Chondrocyte (in vitro differentiated cells): Measurements from ENCODE around the gene CALN1. TPM values are rescaled to one million over a fixed set of nuclear protein-coding genes. Genes with fewer than 3 reads are reported as not detected.

Source experiments
- DNase-seq: peaks from one replicate; pipeline ENCODE4 v3.0.0; 2021; ENCODE audit warnings: mixed read lengths, low spot score
- H3K27ac Mint-ChIP-seq: one replicate; pipeline ENCODE4 v1.8.0; 2021; ENCODE audit warnings: mild to moderate bottlenecking, moderate library complexity, mixed read lengths; ENCODE audit not compliant: unreplicated experiment
- H3K27me3 Mint-ChIP-seq: 2 replicates; pipeline ENCODE4 v1.8.0; 2021; ENCODE audit warnings: low read depth, mixed read lengths
- H3K36me3 Mint-ChIP-seq: 2 replicates; pipeline ENCODE4 v1.8.0; 2021; ENCODE audit warnings: low read depth, mixed read lengths
- H3K4me1 Mint-ChIP-seq: 2 replicates; pipeline ENCODE4 v1.8.0; 2021; ENCODE audit warnings: low read depth, mild to moderate bottlenecking, mixed read lengths
- H3K4me3 Mint-ChIP-seq: one replicate; pipeline ENCODE4 v1.8.0; 2021; ENCODE audit warnings: mild to moderate bottlenecking, moderate library complexity, mixed read lengths; ENCODE audit not compliant: unreplicated experiment
- H3K9me3 Mint-ChIP-seq: 2 replicates; pipeline ENCODE4 v1.8.0; 2021; ENCODE audit warnings: low read depth, mixed read lengths
- total RNA-seq: library from RNA; stranded (reverse); gene quantifications from 3 replicates; pipeline ENCODE4 v1.2.1, GENCODE V29; 2021
- TF ChIP-seq, protein P1 (sequence below): fragments of 200-600 bp; sonication (generic); IDR thresholded peaks from 2 replicates; pipeline ENCODE4 v1.5.0; 2021; ENCODE audit warnings: antibody characterized with exemption, mild to moderate bottlenecking, moderate library complexity

Gene CALN1
- total RNA-seq, 1 donor from 2014 or later, result not detected

DNA sequence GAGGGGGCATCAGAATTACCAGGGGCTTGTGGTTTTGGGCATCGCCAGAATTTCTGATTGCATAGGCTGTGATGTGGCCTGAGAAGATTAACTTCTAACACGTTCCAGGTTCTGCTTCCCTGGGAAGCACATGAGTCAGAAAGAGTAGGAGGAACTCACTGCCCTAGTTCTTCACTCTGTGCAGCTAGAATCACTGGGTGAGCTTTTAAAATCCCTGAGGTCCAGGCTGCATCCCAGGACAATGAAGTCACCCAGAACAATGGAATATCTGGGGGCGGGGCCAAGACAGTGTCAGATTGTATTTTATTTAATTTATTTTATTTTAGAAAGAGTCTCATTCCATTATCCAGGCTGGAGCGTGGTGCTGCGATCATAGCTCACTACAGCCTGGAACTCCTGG lies 636.5 kb downstream of the CALN1 start:
- DNase-seq, result no peak
- no peaks in the 10 kb centered on the region for H3K9me3 Mint-ChIP-seq

DNA sequence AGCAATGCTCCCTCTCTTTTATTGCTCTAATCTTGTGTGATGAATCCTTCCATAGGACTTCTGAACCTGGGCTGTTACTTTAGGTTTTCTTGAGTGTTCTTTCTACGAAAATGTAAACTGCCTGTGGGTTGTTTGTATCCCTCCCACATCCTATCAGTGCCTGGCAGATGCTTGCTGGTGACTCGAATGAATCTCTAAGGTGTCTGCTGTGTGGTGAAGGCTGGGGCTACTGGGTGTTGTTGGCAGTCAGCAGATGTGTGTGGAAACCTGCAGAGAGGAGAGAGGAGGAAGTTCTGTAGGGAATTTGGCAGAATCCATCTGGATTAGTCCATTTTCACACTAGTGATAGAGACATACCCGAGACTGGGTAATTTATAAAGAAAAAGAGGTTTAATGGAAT lies 639.4 kb downstream of the CALN1 start:
- no peaks in the 10 kb centered on the region for H3K9me3 Mint-ChIP-seq
- peaks cover 11% of the 10 kb centered on the region for H3K27me3 Mint-ChIP-seq
- H3K4me3 Mint-ChIP-seq, result no peak overlapping the region
- no peak for DNase-seq
- no peaks in the 10 kb centered on the region for H3K36me3 Mint-ChIP-seq
- peaks cover 8% of the 10 kb centered on the region for H3K4me1 Mint-ChIP-seq
- H3K27ac Mint-ChIP-seq, result no peak overlapping the region
- TF ChIP-seq, protein P1, sequence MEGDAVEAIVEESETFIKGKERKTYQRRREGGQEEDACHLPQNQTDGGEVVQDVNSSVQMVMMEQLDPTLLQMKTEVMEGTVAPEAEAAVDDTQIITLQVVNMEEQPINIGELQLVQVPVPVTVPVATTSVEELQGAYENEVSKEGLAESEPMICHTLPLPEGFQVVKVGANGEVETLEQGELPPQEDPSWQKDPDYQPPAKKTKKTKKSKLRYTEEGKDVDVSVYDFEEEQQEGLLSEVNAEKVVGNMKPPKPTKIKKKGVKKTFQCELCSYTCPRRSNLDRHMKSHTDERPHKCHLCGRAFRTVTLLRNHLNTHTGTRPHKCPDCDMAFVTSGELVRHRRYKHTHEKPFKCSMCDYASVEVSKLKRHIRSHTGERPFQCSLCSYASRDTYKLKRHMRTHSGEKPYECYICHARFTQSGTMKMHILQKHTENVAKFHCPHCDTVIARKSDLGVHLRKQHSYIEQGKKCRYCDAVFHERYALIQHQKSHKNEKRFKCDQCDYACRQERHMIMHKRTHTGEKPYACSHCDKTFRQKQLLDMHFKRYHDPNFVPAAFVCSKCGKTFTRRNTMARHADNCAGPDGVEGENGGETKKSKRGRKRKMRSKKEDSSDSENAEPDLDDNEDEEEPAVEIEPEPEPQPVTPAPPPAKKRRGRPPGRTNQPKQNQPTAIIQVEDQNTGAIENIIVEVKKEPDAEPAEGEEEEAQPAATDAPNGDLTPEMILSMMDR, result no peak

More for the DNA sequence above, 636.5 kb downstream of the CALN1 start:
- TF ChIP-seq, protein P1, result no peak
- Mint-ChIP-seq H3K4me3 (no peak overlapping the region), H3K36me3 (no peaks in the 10 kb centered on the region), H3K27ac (no peak overlapping the region), H3K27me3 (peaks cover 11% of the 10 kb centered on the region), H3K4me1 (peaks cover 9% of the 10 kb centered on the region)

DNA sequence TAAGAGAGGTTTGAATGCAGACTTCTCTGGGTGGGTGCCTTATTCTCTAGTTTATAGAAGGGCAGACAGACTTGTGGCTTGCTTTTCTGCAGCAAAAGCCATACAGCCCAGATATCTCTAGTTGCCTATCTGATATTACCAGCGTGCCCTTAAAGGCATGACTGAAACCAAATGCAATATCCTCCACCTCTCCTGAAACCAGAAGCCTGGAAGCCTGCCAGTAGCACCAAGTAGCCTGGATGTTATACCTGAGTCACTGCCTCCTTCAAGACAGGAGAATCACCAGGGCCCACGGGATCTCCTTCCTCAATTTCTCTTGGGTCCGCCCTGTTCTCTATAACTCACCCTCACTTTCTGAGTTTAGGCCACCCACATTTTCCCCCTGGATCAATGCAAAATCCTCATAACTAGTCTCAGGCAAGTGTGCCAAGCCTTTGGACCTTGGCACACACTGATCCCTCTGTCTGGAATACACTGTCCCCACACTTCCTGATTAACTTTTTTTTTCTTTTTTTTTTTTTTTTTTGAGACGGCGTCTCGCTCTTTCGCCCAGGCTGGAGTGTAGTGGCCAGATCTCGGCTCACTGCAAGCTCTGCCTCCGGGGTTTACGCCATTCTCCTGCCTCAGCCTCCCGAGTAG lies 641.8 kb downstream of the CALN1 start:
- no peak overlapping the region for H3K4me3 Mint-ChIP-seq
- H3K27ac Mint-ChIP-seq, result no peak overlapping the region
- no peak for DNase-seq
- peaks cover 11% of the 10 kb centered on the region for H3K27me3 Mint-ChIP-seq
- no peaks in the 10 kb centered on the region for H3K36me3 Mint-ChIP-seq
- H3K4me1 Mint-ChIP-seq, result peaks cover 3% of the 10 kb centered on the region
- H3K9me3 Mint-ChIP-seq, result peaks cover 9% of the 10 kb centered on the region
- TF ChIP-seq, protein P1, result no peak

DNA sequence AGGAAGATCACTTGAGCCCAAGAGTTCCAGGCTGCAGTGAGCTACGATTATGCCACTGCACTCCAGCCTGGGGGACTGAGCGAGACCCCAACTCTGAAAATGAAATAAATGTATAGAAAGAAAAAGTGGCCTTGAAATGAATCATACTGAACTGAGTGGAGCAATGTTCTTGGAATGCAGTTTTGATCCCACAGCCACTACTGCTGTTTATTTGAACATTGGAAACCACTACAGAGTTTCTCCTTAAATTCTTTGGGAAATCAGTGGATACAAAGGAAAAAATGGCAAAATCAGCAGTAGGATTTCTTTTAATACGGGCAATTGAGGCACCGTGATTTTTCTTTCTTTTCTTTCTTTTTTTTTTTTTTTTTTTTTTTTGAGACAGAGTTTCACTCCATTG lies 642.8 kb downstream of the CALN1 start:
- peaks cover 11% of the 10 kb centered on the region for H3K27me3 Mint-ChIP-seq
- peaks cover 16% of the 10 kb centered on the region for H3K9me3 Mint-ChIP-seq
- peaks cover 3% of the 10 kb centered on the region for H3K4me1 Mint-ChIP-seq
- H3K36me3 Mint-ChIP-seq, result no peaks in the 10 kb centered on the region
- no peak for DNase-seq
- H3K4me3 Mint-ChIP-seq, result no peak overlapping the region
- H3K27ac Mint-ChIP-seq, result no peak overlapping the region
- TF ChIP-seq, protein P1, result no peak

DNA sequence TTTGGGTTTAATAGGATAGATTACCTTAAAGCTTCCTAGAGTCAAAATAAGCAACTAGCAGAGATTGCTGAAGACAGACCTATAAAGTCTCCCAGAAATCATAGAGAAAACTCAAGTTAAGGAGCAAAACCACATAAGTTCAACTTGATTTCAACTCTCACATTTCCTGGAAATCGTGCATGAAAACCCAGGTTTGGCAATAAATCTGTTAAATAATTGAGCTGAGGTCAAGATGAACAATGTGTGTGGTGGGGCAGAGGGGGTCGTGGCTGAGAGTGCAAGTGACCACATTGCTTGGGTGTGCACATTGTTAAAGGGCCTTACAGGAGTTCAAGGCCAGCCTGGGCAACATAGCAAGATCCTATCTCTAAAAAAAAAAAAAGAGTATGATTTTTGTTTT lies 643.7 kb downstream of the CALN1 start:
- no peak for DNase-seq
- Mint-ChIP-seq H3K36me3 (no peaks in the 10 kb centered on the region), H3K4me3 (no peak overlapping the region), H3K4me1 (peaks cover 3% of the 10 kb centered on the region), H3K27ac (no peak overlapping the region), H3K9me3 (peaks cover 19% of the 10 kb centered on the region), H3K27me3 (peaks cover 9% of the 10 kb centered on the region)
- TF ChIP-seq, protein P1, result no peak
